GM21528 (cell line): ENCODE data around the gene MTX1.
"Not testable (repeated sequence)": the region's sequence is repeated elsewhere in the genome, so short reads cannot be mapped to it uniquely, and the experiment has no call there.

Experiments used
- ATAC-seq: cut with Tn5 transposase; IDR thresholded peaks from one replicate; pipeline ENCODE4 v1.9.1; 2021; ENCODE audit warnings: mild to moderate bottlenecking, moderate library complexity; ENCODE audit not compliant: unreplicated experiment, low FRiP score

Gene MTX1, protein sequence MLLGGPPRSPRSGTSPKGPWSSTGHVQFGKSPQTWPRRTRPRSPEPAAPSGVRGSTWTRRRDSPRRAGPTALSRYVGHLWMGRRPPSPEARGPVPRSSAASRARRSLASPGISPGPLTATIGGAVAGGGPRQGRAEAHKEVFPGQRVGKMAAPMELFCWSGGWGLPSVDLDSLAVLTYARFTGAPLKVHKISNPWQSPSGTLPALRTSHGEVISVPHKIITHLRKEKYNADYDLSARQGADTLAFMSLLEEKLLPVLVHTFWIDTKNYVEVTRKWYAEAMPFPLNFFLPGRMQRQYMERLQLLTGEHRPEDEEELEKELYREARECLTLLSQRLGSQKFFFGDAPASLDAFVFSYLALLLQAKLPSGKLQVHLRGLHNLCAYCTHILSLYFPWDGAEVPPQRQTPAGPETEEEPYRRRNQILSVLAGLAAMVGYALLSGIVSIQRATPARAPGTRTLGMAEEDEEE

DNA sequence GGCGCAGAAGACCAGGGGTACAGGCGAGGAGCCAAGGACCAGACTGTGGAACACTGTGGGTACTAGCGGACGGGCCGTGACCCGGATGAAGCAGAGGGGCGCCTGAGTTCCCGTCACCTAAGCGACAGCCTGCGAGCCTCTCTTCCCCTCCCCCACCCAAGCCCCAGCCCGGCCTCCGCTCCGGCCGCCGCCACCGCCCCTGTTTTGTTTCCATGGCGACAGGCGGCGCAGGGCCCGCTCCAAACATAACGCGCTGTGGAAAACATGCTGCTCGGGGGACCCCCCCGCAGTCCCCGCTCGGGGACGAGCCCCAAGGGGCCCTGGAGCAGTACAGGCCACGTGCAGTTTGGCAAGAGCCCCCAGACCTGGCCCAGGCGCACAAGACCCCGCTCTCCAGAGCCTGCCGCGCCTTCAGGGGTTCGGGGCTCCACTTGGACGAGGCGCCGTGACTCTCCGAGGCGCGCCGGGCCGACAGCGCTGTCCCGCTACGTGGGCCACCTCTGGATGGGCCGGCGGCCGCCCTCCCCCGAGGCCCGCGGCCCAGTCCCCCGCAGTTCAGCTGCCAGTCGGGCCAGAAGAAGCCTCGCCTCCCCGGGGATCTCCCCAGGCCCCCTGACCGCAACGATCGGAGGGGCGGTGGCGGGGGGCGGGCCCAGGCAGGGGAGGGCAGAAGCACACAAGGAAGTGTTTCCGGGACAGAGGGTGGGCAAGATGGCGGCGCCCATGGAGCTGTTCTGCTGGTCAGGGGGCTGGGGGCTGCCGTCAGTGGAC, at the start of gene MTX1:
TSS of gene MTX1 (plus strand) at position 155 of the 771 bp plus-strand sequence. CDS start at position 265, 110 bp downstream.
- peak; percentile 59 for ATAC-seq

DNA sequence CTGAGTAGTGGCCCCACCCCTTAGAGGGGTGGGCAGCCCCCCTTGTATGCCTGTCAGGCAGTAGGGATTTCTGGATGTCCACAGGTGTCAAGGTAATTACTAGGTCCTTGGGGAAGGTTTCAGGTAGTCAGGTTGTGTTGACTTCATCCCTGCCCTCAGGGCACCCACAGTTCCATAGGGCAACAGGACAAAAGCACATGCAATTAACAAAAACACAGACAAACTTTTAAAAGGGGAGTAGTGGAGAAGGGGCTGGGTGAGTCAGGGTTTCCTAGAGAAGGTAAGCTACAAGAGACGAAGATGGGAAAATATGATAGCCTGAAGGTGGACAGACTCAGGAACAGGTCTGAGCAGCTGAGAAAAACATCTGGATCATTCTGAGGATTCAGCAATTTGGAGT, 49.5 kb upstream of the MTX1 start:
- no peak for ATAC-seq

DNA sequence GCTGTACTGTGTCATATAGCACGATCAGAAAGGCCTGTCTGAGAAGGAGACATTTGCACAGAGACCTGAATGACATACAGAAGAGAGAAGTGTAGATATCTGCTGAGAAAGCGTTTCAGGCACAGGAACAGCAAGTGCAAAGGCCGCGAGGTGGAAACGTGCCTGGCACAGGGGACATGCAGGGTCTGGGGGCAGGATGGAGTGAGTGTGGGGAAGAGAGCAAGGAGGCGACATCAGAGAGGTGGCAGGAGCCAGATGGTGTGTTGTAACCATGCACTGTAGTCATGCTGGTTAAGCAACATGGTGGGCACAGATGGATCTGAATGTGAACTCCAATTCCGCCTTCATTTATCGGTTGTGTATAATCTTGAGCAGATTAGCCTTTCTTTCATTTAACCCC, 48.4 kb upstream of the MTX1 start:
- ATAC-seq: no peak

DNA sequence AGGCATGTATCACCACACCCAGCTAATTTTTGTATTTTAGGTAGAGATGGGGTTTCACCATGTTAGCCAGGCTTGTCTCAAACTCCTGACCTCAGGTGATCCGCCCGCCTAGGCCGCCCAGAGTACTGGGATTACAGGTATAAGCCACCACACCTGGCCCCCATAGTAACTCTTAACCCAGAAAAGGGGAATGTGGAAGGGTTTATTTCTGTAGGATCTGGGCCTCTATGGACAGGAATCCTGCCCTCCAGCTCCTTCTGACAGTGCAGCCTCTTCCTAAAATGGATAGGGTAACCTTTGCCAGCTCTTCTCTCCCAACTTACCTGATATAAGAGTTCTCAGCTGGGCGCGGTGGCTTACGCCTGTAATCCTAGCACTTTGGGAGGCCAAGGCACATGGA, 45.9 kb upstream of the MTX1 start:
- ATAC-seq: not testable (repeated sequence)

DNA sequence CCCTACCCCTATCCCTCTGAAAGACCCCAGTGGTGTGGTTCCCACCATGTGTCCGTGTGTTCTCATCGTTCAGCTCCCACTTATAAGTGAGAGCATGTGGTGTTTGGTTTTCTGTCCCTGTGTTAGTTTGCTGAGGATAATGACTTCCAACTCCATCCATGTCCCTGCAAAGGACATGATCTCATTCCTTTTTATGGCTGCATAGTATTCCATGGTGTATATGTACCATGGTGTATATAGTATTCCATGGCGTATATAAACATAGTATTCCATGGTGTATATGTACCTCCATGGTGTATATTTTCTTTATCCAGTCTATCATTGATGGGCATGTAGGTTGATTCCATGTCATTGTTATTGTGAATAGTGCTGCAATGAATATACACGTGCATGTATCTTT, 44.7 kb upstream of the MTX1 start:
- ATAC-seq: not testable (repeated sequence)

DNA sequence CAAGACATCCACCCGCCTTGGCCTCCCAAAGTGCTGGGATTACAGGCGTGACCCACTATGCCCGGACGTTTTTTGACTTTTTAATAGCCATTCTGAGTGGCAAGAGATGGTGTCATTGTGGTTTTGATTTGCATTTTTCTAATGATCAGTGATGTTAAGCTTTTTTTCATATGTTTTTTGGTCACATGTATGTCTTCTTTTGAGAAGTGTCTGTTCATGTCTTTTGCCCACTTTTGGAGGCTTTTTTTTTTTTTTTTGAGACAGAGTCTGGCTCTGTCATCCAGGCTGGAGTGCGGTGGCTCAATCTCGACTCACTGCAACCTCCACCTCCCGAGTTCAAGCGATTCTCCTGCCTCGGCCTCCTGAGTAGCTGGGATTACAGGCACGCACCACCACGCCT, 43.9 kb upstream of the MTX1 start:
- not testable (repeated sequence) for ATAC-seq

DNA sequence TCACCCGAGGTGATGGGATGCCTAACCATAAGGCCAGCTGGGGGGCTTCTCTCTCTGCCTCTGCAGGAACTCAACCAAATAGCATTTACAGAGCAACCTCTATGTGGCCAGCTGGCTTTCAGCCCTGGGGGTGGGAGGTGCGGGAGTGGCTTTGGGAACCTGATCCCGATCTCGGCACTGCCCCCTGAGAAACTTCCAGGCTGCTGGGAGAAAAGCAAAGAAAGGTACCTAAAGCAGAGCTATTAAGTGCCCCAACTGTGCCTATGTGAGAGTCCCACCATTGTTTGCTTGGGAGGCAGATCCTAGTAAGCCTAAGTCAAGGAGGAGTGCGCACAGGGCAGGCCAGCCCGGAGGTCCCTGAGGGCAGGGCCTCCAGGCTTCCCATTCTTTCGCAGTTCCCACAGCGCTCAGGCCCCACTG, 42.4 kb upstream of the MTX1 start:
- no peak for ATAC-seq

DNA sequence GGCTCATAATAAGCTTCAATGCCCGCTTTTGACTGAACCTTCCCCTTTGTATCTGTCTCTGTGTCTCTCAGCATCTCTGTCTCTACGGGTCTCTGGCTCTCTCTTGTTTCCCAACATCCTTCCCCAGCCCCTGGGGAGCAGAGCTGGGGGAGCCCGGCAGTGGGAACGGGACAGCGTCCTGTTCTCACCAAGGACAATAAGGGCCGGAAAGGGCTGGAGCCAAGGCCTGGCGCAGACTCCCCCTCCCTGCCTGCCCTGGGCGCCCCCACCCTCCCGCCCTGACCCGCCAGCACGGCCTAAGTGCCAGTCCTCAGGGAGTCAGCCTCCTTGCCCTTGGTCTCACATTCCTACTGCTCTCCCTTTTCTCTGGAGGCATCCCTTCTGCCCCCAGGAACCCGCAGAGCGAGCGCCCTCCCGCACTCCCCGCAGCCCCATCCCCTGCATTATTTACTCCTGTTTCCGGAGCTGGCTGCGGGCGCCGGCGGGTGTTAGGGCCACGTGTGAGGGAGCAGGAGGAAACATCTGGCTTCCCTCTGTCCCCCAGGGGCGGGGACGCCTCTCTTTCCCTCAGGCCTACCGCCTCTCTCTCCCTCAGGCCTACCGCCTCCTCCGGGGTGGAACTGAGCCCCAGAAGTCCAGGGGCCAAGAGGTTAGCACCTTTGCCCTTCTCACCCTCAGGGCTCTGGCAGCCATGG, 41.9 kb upstream of the MTX1 start:
- no peak for ATAC-seq

DNA sequence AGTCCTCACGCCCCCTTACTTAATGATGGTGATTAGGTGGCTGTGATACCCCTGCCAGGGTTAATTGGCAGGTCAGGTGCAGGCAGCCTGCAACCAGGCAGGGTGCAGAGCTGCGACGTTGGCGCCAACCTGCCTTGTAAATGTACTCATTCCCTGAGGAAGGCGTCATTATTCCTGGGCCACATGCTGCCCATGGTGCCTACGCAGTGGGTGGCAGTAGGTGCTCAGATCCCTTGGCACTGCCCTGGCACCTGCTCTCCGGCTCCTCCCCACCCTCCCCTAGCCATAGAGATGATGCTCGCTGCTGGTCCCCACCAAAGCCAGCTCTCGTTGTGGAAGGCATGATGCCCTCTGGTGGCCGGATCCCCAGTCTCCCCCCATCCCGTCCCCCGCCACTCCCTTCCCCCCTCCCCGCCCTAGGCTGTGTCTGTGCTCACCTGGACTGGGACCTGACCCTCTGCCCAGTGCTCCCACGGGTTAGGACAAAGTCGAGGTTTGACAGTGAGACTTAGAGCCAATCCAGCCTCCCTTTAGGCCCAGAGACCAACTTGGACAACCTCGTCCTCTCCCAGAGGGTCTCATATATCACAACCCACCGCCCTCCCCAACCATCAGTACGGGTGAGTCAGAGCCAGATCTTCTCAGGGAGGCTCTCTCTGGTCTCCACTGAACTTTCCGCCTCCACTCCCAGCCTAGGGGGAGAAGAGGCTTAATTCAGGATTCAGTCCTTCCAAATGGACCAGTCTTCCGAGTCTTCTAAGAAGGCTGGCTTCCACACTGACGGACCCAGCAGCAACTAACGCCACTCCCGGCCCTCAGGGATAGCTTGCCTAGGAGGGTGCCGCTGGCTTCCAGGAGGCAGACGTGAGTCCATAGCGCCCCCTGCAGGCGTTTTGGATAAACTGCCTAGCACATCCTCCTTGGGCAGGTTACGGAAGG, 41.1 kb upstream of the MTX1 start:
- no peak for ATAC-seq

DNA sequence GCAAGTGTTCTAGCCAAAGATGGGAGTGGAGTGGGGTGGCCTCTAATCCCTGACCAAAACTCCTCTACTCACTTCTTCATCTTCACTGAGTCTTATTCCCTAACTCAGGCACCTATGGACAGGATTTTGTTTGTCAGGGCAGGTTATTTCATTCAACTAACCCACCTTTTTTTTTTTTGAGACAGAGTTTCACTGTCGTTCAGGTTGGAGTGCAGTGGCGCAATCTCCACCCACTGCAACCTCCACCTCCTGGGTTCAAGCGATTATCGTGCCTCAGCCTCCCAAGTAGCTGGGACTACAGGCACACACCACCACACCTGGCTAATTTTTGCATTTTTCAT, 40.4 kb upstream of the MTX1 start:
- ATAC-seq: not testable (repeated sequence)

DNA sequence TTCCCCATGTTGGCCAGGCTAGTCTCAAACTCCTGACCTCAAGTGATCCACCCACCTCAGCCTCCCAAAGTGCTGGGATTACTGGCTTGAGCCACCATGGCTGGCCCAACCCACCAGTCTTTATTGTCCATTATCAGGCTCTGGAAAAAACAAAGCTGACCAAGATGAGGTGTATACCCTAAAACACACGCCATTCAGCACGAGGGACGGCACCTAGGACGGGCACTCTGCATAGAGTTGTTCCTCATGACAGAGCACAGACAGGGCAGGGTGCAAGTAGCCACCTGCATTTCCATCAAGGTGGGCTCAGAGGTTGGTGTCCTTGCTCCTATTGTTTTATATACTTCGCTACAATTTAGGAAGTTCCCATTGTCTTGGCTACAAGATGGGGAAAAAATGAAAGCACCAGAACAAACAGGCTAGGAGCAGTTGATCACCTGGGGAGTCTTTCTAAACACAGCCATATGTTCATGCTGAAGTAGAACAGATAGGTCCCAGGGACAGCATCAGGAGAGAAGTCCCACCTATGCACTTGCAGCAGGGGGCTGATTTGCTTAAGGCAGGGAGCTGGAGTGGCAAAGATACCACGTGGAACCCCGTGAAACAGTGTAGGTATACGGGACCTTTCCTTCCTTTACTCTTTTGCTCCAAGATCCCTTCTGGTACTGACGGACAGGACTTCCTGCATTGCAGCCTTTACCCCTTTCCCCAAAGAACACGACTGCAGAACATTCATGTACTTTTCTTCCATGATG, 39.9 kb upstream of the MTX1 start:
- ATAC-seq: no peak

DNA sequence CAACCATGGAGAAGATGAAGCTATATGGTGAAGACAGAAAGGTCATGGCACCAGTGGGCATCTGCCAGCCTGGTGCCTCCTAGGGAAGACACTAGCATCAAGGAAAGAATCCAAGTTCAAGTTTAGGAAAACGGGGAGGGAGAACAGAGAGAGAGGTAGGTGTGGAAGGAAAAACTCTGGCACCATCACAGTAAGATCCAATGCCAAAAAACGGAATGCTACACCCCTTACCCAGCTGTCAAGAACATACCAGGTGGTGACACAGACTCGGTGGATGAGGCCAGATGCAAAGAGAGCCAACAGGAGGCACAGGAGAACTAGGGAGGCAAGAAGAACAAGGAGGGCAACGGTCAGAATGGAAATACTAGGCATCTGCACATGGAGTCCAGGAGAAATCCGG, 39.0 kb upstream of the MTX1 start:
- no peak for ATAC-seq

DNA sequence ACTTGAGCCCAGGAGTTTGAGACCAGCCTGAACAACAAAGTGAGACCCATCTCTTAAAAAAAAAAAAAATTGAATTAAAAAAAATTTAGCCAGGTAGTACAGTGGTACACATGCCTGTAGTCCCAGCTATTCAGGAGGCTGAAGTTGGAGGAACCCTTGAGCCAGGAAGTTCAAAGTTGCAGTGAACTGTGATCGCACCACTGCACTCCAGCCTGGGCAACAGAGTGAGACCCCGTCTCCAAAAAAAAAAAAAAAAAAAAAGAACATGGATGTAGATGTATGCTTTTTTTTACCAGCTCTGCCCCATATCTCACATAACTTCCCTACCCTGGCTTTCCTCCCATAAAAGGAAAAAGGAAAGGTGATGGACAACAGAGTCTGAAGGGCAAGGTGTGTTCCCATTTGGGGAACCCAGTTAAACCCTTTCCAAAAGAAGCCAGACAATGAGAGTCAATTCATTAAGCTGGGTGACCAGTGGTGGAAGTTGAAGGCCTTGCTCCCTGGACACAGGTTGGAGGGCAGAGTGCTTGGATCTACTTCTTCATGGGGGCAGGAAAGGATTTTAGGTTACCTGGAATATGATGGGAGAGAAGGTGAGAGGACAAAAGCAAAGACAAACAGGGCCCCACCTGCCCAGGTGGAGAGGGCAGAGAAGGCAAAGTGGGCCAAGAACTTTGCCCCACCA, 38.3 kb upstream of the MTX1 start:
- no peak for ATAC-seq

DNA sequence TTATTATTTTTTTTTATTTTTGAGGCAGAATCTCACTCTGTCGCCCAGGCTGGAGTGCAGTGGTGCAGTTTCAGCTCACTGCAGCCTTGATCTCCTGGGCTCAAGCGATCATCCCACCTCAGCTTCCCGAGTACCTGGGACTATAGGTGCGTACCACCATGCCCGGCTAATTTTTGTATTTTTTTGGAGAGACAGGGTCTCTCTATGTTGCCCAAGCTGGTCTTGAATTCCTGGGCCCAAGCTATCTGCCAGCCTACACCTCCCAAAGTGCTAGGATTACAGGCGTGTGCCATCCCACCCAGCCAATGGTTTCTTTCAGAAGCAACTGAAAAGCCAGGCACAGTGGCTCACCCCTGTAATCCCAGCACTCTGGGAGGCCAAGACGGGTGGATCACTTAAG, 37.7 kb upstream of the MTX1 start:
- ATAC-seq: no peak

DNA sequence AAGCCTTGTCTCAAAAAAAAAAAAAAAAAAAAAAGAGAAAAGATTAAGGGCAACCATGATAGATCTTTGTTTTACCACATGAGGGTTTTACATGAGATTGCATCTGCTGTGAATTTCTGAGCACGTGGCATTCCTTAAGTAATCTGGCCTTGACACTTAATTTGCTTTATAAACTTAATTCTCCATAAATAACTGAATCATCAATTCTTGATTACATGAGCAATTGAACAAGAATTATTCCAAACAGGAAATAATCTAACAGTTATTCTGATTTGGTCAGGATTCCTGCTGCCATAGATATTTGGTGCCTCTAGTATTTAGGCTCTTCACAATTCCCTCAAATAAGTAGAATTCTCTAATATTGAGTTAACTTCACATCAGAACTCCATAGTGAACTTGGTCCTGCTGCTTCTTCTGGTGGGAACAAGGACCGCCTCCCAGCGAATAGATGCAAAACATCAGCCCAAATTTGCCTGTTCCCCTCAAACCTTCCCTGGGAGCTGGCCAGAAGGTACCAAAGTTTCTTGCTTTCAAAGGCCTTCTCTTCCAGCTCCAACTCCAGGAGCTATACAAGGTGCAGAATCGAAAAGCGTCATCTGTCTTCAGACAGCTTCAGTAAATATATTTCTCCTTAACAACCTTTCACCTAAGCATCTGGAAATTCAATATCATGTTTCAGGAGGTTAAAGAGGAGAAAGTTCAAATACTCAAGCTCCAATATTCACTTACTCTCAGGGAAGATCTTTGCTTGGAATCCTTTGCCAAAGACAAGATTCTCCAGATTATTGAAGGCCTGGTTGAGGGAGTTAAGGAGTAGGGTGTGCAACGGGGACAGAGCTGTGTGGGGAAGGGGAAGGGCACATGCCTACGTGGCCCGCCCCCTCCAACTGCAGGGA, 36.4 kb upstream of the MTX1 start:
- ATAC-seq: peak; percentile 11

DNA sequence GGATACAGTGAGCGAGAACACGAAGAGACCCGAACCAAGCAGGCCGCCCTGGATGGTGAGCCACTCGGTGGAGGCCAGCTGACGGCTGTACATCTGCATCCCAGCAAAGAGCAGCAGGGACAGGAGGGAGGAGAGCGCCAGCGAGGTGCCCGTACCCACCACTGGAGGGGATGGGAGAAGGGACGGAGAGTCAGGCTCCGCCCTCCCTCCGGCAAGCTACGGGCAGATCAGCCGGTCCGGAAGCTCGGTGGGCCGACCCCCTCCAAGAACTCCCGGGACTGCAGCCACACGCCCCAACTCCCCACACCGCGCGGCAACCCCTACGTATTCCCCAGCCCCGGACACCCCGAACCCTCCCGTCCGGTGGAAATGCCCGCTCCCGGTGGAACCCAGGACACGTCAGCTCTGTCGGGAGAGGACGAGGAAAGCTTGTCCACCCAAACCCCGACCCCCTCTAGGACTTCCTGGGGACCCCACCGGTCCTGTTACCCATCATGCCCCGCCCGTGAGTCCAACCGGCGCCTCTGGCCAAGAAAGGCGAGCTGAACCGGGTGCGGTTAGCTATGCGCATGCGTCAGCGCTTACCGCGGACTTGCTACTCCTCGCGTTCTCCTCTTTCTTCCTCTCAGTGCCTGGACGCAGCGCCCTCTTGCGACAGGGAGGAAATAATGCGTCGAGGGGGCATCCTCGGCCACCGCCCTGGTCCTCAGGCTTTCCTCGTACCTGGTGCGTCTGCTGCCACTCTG, 35.6 kb upstream of the MTX1 start, which contains the start of gene KRTCAP2:
TSS of gene KRTCAP2 (minus strand) at position 573 of the 746 bp plus-strand sequence. CDS start at position 493, 80 bp downstream.
- ATAC-seq: peak; percentile 78
